ENCODE data around the gene FAM9C. TPM values are rescaled to one million over a fixed set of nuclear protein-coding genes. Genes with fewer than 3 reads are reported as not detected.

FAM9C gene
- polyA plus RNA-seq, 1 donor (not counting 4 experiments of a cell fraction or from before 2014, with no cell fraction given): not detected

GRCh38 chrX:13055486-13055885 lies 11.1 kb upstream of the FAM9C start:
- Histone ChIP-seq H3K4me1 (ENCODE audit: control insufficient read depth, extremely low read depth, insufficient read depth, low read length) (no peaks in the 10 kb centered on the region), H3K36me3 (ENCODE audit: control insufficient read depth in 2 of 2, extremely low read depth in 1 of 2, insufficient read depth in 2 of 2, low read length in 2 of 2) (no peaks in the 10 kb centered on the region), H3K27me3 (ENCODE audit: control insufficient read depth, extremely low read depth, insufficient read depth, low read length) (no peaks in the 10 kb centered on the region), H3K9ac (ENCODE audit: control insufficient read depth, extremely low read depth, insufficient read depth, low read length) (no peak overlapping the region), H3K4me3 (ENCODE audit: control insufficient read depth in 2 of 3, extremely low read depth in 1 of 3, insufficient read depth in 2 of 3, low read depth in 1 of 3, low read length in 3 of 3) (no peak overlapping the region), H3K9me1 (ENCODE audit: control insufficient read depth, extremely low read depth, insufficient read depth, low read length) (no peaks in the 10 kb centered on the region), H3K4me2 (ENCODE audit: control insufficient read depth, extremely low read depth, insufficient read depth, low read depth, low read length) (no peak overlapping the region), H3K79me2 (ENCODE audit: control insufficient read depth, insufficient read depth, low read length) (no peaks in the 10 kb centered on the region), H3K9me3 (ENCODE audit: control insufficient read depth, low read depth, low read length) (no peaks in the 10 kb centered on the region), H4K20me1 (ENCODE audit: control insufficient read depth, extremely low read depth, insufficient read depth, low read length) (no peaks in the 10 kb centered on the region), H3K27ac (ENCODE audit: control insufficient read depth, insufficient read depth, low read length) (no peak overlapping the region), H2AFZ (ENCODE audit: control insufficient read depth, low read length) (no peak overlapping the region)
- TF ChIP-seq CTCF (optimal IDR thresholded peaks at IDR 0.05 in 1 of 3, IDR thresholded peaks at IDR 0.05 in 1 of 3, conservative IDR thresholded peaks at IDR 0.05 in 1 of 3; ENCODE audit: extremely low read depth in 1 of 3, insufficient read depth in 2 of 3, low read length in 3 of 3) (no peak), EZH2 (IDR thresholded peaks at IDR 0.05; ENCODE audit: low read length) (no peak)
- FAIRE-seq (no peak), DNase-seq (ENCODE audit: low read depth, low spot score) (no peak)
- dilution Hi-C loops (cut with MboI; ENCODE audit: extremely low pct_ligation_motif_present, low sequenced_read_pairs): no loop called here

DNA sequence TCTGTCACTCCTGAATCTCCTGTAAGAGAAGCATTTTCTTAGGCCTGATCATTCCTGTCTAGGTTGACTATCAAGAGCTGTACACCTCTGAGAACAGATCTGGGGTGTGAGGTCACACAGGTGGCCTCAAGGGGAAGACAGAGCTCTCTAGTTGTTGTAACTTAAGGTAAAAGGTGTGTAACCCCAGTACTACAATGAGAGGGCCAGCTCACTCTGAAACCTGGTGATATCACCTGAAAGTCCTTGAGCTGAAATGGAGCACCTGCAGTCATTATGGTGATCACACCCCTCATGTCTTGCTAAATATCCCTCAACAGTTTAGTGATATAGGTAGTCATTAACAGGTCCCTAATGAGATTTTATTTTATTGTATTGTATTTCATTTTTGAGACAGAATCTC lies 8.8 kb upstream of the FAM9C start:
- H3K27me3 ChIP-seq (ENCODE audit: control insufficient read depth, extremely low read depth, insufficient read depth, low read length): no peaks in the 10 kb centered on the region
- TF ChIP-seq EZH2 (IDR thresholded peaks at IDR 0.05; ENCODE audit: low read length): no peak
- TF ChIP-seq CTCF (optimal IDR thresholded peaks at IDR 0.05 in 1 of 3, IDR thresholded peaks at IDR 0.05 in 1 of 3, conservative IDR thresholded peaks at IDR 0.05 in 1 of 3; ENCODE audit: extremely low read depth in 1 of 3, insufficient read depth in 2 of 3, low read length in 3 of 3): no peak
- H4K20me1 ChIP-seq (ENCODE audit: control insufficient read depth, extremely low read depth, insufficient read depth, low read length): no peaks in the 10 kb centered on the region
- no peak overlapping the region for H3K27ac ChIP-seq (ENCODE audit: control insufficient read depth, insufficient read depth, low read length)
- no peak overlapping the region for H3K4me2 ChIP-seq (ENCODE audit: control insufficient read depth, extremely low read depth, insufficient read depth, low read depth, low read length)
- H3K9ac ChIP-seq (ENCODE audit: control insufficient read depth, extremely low read depth, insufficient read depth, low read length): no peak overlapping the region
- no peaks in the 10 kb centered on the region for H3K36me3 ChIP-seq (ENCODE audit: control insufficient read depth in 2 of 2, extremely low read depth in 1 of 2, insufficient read depth in 2 of 2, low read length in 2 of 2)
- DNase-seq (ENCODE audit: low read depth, low spot score) (no peak), FAIRE-seq (no peak)
- no peaks in the 10 kb centered on the region for H3K9me1 ChIP-seq (ENCODE audit: control insufficient read depth, extremely low read depth, insufficient read depth, low read length)
- dilution Hi-C loops (cut with MboI; ENCODE audit: extremely low pct_ligation_motif_present, low sequenced_read_pairs): no loop called here
- H3K79me2 ChIP-seq (ENCODE audit: control insufficient read depth, insufficient read depth, low read length): no peaks in the 10 kb centered on the region
- H3K4me1 ChIP-seq (ENCODE audit: control insufficient read depth, extremely low read depth, insufficient read depth, low read length): no peaks in the 10 kb centered on the region
- no peak overlapping the region for H2AFZ ChIP-seq (ENCODE audit: control insufficient read depth, low read length)
- H3K4me3 ChIP-seq (ENCODE audit: control insufficient read depth in 2 of 3, extremely low read depth in 1 of 3, insufficient read depth in 2 of 3, low read depth in 1 of 3, low read length in 3 of 3): no peak overlapping the region
- H3K9me3 ChIP-seq (ENCODE audit: control insufficient read depth, low read depth, low read length): no peaks in the 10 kb centered on the region
